Islet precursor cell (in vitro differentiated cells): ENCODE measurements around the gene CHRDL1.
"Not testable (repeated sequence)": the region's sequence is repeated elsewhere in the genome, so short reads cannot be mapped to it uniquely, and the experiment has no call there.

Source experiments
- DNase-seq: peaks from one replicate; pipeline ENCODE4 v3.0.0-alpha.2; 2018

Gene CHRDL1

DNA sequence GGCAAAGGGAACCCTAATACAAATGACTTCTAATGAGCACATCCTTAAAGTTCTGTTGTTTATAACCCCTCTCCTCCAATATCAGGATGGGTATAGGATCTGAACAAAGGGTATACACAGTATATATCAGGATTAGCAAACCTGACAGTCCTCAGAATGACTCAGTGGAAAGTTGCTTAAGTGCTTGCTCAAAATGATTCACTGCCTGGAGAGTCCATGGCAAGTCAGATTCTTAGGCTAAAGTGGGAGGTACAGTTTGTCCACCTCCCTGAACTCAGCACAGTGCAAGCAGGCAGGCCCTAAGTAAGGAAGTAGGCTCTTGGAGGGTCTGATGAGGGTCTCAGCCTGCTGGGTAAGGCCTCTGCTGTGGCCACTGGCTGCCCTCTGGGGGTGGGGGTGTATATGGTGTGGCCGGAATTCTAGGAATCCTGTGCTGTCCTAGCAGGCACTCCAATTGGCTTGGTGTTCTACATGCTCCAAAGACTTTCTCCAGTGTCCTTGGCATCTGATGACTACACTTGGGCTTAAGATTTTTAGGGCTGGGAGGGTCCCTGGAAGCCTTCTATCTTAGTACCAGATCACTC lies 54.3 kb downstream of the CHRDL1 start:
- peak; percentile 86 for DNase-seq

DNA sequence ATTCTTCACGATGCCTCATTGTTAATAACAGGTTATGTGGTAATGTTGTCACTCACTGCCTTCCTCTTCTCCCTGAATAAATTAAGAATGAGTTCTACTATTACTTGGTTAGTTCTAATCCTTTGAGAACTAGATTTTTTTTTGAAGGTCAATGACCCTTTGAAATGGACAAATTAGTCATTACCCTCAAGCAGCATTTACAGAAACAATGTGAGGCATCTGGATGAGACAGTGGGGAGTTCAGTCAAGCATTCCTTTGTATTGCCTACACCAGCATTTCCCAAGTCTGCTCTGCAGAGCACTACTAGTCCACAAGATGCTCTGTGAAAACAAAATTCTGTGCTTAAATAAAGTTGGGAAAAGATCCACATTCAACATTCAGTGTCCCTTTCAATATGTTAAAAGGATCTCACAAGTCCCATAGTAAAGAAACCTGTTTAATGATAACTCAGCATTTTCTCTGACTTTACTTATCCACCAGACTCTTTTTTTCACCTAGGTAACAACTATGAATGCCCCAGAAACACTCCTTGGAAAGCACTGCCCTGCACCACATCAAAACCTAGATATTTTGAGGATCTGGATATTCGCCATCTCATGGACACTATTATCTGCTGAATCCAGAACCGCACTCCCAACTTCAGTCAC lies 60.6 kb downstream of the CHRDL1 start:
- DNase-seq = peak; percentile 68

DNA sequence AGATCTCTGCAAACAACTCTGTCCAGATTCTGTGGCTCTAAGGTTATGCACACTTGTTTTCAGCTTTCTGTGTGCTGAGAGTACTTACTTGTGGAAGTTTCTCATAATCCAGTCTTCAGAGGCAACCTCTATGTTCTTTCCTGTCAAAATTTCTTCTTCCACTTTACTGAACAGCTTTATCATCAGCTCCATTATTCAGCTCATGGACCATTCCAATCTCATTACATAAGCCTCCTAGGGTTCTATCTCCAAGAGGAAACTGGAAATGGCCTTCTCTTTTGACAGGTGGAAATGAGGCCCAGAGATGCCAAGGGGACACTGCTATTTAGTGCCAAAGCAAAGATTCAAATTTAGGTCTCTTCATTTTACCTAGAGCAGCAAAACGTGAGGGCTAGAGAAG lies 61.3 kb downstream of the CHRDL1 start:
- no peak for DNase-seq

DNA sequence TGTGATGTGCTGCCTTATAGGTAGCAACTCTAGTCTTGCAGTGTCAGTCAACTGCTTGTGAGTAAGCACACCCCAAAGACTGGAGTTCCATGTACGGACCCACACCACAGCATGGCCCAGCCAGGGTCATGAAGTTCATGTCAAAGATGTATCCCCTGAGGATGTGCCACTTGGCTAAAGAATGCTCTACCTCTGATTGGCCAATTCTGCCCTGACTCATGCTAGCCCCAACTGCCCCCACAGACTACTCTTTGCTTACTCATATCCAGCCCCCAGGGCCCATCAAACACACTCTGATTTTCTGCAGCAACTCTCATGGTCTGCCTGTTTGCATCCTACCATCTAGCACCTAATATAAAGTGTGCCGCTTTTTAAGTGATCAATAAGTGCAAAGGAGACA lies 62.5 kb downstream of the CHRDL1 start:
- DNase-seq = peak; percentile 81

DNA sequence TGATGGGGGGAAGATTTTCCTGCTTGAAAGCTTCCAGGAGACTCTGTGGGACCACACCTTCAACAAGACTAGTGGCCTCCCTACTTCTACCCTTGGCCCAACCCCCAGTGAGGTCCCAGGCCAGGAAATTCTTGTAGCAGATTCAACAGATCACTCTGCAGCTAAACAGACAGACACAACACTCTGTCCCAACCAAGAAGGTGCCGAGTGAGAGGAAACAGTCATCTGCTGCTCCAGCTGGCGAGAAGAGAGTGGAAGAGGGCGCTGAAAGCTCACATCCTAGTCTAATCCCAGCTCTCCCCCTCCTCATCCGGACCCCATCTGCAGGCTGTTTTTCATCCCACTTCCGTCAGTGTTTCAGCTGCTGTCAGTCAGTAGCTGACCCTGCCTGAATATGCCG lies 63.4 kb downstream of the CHRDL1 start:
- peak; percentile 79 for DNase-seq

DNA sequence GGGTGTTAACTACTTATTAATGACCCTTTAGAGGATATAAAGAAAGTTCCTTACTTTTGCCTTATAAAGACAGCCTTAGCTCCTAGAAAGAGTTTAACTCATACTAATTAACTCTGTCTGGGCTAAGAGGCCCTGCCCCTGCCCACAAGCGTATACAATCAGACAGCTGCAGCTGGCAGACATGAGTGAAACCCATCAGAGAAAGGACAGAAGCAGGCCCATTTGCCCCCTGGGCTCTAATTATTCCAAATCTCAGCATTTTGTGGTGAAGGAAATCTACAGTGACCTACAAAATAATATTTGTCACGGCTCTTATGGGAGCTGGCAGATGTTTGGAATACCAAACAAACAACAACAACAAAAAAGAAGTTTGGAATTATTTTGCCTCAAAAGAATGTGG lies 71.8 kb downstream of the CHRDL1 start:
- peak; percentile 55 for DNase-seq

DNA sequence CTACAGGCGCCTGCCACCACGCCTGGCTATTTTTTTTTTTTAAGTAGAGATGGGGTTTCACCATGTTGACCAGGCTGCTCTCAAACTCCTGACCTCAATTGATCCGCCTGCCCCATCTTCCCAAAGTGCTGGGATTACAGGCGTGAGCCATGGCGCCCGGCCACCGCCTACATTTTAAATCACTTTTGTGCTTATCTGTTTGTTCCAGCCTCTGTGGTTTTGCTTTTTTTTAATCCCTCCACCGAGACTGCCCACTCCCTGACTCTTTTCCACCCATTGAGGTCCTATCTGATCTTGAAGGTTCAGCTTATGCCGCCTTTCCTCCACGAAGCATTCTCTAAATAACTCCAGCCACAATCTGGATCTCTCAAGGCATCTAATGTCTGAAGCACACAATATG lies 73.5 kb downstream of the CHRDL1 start:
- DNase-seq = no peak

DNA sequence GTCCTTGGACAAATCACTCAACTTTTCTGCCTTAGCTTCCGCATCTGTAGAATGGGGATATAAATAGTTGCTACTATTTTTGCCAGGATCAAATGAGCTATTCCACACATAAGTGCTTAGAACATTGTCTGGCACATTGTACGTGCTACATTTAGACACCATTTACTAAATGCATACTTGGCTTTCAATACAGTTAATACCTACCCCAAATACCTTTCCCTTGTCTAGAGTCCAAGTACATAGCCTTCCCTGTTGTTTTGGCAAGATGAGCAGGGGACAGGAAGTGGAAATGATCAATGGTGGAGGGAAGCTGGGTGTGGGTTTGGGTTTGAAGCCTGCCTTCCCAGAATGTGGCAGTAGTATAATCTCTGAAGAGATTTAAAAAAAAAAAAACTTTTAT lies 82.0 kb downstream of the CHRDL1 start:
- DNase-seq = no peak

DNA sequence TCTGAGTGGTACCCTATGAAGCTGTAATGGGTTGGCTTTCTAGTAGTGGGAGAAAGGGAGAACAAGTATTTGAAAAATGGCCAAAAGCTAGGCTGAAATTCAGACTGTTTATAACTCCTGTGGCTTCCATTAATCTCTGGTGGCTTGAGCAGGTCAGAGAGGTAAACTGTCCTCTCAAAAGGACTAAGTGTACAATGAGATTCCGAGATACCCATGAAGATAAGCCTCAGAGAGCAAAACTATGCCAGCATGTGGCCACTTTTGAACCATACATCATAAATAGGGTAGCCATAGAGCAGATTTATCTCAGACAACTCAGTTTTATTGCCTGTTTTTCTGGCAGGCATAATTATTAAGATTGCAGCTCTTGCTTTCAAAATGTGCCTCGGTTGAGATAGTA lies 89.2 kb downstream of the CHRDL1 start:
- no peak for DNase-seq

DNA sequence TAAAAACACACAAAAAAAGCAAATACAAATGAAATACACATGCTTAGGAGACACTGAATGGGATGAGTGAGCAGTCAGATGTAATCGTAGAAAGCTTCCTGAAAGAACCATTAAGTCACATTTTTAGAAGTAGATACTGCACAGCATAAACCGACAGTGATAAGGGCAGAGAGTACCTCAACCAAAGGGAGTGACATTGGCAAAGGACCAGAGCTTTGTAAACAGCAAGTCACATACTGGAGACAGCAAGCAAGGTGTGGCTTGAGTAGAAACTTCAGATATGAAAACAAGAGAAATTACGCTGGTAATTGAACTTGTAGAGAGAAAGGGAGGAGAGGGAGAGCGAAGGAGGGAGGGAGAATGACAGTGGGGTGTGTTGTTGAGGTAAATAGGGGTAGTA lies 92.0 kb downstream of the CHRDL1 start:
- DNase-seq = no peak

DNA sequence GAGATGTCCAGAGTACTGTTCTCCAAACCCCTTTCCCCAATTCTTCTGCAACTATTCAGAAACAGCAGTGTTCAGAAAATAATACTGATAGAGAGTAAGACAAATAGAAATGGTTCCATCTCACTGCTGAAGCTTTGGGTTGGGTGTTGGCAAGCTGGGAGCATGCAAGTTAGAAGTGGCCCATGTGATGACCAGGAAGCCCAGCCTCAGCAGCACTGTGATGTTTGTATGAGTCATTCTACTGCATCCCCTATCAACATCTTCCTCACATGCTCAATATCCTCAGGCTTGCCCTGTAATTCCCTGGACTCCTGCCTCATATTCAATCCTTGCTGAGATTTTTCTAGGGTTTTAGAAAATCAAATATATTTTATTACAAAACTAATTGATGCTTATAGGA lies 96.5 kb downstream of the CHRDL1 start:
- no peak for DNase-seq

DNA sequence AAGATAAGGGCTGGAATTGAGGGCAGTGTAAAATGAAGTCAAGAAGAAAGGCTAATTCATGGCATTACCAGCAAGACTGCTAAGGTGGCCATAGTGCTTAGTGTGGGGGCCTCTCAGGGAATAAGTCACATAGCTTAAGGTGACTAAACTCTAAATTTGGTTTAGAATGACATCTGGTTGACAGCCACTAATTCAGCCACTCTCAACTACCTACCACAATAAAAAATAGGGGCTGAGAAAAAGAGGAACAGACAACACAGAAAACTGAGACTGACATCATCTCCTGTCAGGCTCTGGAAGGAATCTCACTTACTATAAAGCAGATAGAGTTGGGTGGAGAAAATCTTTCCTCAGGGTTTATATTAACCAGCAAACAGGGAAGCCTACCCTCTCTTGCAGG lies 96.9 kb downstream of the CHRDL1 start:
- no peak for DNase-seq

DNA sequence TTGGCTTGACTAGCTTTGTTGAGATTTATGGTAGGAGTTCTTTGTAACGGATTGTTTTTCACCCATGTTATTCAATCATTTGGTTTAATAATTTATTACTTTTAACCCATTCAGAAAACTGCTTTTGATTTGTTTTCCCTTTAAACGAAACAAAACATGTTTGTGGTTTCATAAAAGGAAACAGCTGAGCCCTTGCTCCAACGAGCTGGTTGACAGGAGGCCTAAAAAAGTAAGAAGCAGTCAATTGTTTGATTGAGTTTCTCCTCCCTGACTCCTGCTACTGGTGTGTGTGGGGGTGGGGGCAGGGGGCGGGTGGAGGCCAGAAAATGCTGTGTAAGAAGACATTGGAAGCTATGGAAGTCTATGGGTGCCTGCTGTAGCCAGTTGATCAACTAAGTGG lies 102.8 kb downstream of the CHRDL1 start:
- no peak for DNase-seq

DNA sequence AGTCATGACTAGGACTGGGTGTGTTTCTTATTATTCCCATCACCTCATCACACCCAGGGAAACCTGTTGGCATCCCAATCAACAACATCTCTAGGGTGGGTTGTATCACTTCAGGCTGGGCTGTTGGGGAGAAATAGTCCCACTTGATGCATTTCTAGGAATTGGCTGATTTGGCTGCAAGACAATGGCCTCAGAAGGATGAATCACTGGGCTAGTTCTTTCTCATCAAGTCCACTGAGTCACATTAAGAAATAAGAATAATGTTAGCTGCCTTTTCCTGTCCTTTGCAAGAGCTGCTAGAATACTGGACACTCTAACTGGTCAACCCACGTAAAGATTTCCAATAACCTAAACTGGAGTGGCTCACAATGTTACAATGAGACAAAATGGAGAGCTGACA lies 104.2 kb downstream of the CHRDL1 start:
- no peak for DNase-seq

DNA sequence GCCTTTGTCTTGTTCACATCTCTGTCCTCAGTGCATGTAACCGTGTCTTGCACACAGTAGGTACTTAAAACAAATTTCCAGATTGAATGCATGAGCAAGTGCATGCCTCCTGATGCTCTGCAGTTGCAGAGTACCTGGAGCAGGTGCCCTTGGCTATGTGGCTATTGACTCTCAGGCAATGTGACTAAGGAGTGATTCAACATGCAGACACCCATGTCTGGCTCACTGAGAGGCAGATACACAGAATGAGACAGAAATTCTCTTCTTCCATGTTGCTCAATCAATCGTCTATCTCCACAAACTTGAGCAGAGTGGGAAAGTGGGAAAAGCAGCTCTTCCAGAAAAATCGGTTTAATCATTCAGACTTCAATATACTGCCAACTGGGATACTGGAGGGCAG lies 111.0 kb downstream of the CHRDL1 start:
- no peak for DNase-seq

DNA sequence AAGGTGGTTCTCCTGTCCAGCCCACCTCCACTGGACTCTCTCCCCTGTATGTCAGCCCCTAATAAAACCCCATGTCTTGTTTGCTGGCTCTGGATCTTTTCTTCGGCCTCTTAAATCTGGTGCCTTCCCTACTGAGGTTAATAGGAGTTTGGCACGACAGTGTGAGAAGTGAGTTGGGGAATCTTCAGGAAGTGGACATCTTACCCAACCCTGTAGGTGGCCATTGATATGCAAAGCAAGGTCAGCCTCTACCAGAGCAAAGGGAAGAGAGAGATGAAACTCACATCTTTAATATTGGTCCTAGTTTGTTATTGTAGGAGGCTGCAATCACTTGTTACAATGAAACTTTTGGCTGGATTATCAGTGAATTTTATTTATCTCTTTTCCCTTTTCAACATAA lies 111.7 kb downstream of the CHRDL1 start:
- DNase-seq = no peak

DNA sequence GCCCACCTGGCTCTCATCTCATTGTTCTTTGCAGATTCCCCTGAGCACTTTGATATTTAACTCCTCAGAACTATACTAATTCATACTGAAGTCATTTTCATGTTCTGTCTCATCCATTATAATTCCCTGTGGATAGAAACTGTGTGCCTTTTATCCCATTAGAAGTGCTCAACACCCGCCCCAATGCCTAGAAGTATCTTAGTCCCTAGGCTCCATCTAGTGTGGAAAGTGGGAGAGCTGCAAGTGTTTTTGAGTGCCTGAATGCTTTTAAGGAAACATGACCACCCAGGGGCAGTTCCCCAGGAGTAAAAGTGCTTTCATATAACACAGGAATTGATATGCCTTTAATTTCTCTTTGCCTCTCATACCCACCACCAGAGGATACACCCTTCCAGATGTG lies 117.0 kb downstream of the CHRDL1 start:
- DNase-seq = no peak

DNA sequence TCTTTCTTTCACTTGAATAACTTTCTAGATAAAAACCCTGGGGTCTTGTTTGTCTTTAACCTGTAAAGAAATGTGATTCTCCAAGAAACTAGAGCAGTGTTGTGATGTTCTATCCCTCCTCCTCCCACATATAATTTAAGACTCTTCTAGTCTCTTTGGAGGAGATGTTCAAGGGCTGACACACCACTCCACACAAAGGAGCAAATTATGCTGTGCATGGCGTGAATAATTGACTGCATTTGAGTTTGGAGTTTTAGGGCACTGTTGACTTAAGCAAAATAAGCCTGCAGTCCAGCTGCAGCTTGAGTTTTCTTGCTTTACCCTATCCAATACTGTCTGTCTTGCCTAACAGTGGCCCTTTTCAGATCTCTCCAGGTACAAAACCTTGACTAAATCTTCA lies 119.7 kb downstream of the CHRDL1 start:
- DNase-seq = no peak

DNA sequence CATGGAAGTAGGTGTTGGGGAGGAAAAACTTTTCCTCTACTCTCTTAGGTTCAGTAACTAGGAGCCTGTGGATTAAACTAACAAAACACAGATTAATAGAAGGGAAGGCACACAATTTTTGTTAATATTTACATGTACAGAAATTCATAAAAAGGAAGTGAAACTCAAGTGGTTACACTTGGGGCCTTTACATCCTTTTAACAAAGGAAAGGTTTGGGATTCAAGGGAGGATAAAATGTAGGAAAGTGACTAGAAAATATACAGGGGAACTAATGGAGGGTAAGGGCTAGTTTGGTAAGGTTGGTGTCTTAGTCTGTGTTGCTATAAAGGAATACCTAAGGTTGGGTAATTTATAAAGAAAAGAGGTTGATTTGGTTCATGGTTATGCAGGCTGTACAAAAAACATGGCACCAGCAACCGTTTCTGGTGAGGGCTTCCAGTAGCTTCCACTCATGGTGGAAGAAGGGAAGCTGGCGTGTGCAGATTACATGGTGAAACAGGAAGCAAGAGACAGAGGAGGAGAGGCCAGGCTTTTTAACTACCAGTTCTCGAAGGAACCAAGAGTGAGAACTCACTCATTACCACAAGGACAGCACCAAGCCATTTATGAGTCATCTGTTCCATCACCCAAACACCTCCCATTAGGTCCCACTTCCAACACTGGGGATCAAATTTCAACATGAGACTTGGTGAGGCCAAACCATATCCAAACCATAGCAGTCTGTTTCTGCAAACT lies 124.4 kb downstream of the CHRDL1 start:
- no peak for DNase-seq

DNA sequence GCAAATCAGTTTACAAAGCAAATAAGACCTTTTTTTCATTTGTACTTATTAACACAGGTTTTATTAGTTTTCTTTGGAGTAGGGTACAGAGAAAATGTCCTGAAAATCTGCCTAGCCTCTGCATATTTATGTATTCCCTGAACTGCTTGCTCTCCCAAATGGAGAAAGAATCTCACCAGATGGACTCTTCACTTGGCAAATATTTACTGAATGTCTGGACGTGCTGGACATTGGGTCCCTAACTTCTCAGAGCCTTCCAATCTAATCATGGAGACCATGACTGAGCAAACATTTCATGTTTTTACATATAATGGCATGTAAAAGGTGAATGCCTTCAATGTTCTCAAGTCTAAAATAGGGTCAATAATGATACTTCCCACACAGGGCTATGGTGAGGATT lies 126.0 kb downstream of the CHRDL1 start:
- no peak for DNase-seq

DNA sequence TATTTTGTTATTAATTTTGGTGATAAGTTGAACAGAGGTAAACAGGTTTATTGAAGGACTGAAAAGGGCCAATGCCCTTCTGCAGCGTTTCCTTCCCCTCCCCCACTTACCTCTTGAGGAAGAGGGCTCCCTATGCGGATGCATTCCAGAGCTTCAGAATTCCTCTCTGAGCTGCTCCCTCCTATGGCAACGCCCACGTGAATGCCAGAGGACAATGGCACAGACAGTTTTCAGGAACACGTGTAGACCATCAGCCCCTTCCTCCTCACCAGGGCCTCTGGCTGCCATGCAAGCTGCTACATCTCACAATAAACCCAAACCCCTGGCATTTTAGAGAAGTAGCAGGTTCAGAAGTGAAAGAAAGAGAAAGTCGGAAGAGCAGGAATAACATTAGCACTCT lies 127.9 kb downstream of the CHRDL1 start:
- peak; percentile 83 for DNase-seq

DNA sequence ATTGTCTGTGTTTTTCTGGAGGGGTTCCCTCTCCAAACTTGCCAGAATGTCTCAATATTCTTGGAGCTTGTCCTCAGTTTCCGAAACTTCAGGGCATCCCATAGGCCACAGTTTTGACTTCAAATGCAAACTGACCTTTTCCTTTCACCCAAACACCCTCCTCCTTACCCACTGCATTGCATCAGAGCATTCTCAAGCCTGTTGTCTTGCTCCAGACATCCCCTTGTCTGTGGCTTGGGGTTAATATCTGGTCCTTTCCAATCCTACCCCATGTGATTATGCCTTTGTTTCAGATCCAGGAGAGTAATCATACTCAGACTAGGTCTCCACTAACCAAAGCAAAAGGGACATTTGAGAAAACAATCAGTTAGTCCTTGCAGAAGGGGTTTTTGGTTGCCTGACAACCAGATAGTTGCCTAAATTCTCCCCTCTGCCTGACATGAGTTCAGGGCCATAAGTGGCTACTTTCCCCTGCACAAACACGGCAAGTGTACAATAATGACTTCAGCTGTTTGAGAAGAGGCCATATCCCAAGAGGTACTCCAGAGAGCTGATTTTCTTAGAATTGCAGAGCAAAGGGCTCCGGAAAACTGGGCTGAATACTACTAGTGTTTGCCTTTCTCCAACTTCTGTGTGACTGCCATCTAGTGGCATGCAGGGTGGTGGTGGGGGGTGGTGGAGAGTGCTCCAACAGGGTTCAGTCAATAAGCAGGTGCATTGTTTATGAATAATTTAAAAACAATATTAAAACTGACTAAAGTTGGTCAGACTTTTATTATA lies 130.2 kb downstream of the CHRDL1 start:
- peak; percentile 71 for DNase-seq

DNA sequence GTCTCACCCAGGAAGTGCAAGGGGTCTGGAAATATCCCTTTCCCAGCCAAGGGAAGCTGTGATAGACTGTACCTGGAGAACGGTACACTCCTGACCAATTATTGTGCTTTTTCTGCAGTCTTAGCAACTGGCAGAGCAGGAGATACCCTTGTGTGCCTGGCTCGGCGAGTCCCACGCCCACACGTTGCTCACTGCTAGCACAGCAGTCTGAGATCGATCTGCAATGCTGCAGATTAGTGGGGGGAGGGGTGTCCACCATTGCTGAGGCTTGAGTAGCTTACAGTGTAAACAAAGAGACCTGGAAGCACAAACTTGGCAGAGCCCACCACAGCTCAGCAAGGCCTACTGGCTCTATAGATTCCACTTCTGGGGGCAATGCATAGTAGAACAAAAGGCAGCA lies 138.5 kb downstream of the CHRDL1 start:
- DNase-seq = no peak

DNA sequence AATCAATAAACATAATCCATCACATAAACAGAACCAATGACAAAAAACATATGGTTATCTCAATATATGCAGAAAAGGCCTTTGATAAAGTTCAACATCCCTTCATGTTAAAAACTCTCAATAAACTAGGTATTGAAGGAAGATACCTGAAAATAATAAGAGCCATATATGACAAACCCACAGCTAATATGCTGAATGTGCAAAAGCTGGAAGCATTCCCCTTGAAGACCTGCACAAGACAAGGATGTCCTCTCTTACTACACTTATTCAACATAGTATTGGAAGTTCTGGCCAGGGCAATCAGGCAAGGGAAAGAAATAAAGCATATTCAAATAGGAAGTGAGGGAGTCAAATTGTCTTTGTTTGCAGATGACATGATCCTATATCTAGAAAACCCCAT lies 141.3 kb downstream of the CHRDL1 start:
- DNase-seq = not testable (repeated sequence)
